Osteoblast (primary cell): Measurements from ENCODE around the gene LENG8. TPM values are rescaled to one million over a fixed set of nuclear protein-coding genes. Genes with fewer than 3 reads are reported as not detected.
A peak's percentile ranks its signal among the peaks of the same experiment; 100 is the strongest.

Source experiments
- DNase-seq: peaks from one replicate; pipeline ENCODE4 v3.0.0; 2011; ENCODE audit warnings: low spot score, mixed read lengths; ENCODE audit not compliant: insufficient read length; ENCODE audit errors: missing footprints
- H2AFZ ChIP-seq: 2 replicates; pipeline ENCODE4 v1.6.0; 2011; ENCODE audit warnings: mild to moderate bottlenecking, low read length
- H3K27ac ChIP-seq: 2 replicates; pipeline ENCODE4 v1.5.1; 2011; ENCODE audit warnings: mild to moderate bottlenecking, low read depth, low read length, moderate library complexity
- H3K27me3 ChIP-seq: 2 replicates; pipeline ENCODE4 v1.6.0; 2012; ENCODE audit warnings: mild to moderate bottlenecking, control low read depth, inconsistent platforms, low read length, moderate library complexity; ENCODE audit not compliant: insufficient read depth
- H3K36me3 ChIP-seq: 2 replicates; pipeline ENCODE4 v1.5.1; 2011; ENCODE audit warnings: mild to moderate bottlenecking, low read length, control low read depth, moderate library complexity; ENCODE audit not compliant: insufficient read depth
- H3K4me1 ChIP-seq: 2 replicates; pipeline ENCODE4 v1.5.1; 2011; ENCODE audit warnings: mild to moderate bottlenecking, low read length, control low read depth, moderate library complexity; ENCODE audit not compliant: insufficient read depth
- H3K4me2 ChIP-seq: 2 replicates; pipeline ENCODE4 v1.6.0; 2011; ENCODE audit warnings: mild to moderate bottlenecking, low read length; ENCODE audit not compliant: insufficient read depth
- H3K4me3 ChIP-seq: fragments of 200-600 bp; sonication (generic); 3 replicates; pipeline ENCODE4 v1.5.1; 2012; ENCODE audit warnings: mild to moderate bottlenecking, low read length, inconsistent platforms; ENCODE audit not compliant: insufficient read depth
- H3K79me2 ChIP-seq: 2 replicates; pipeline ENCODE4 v1.6.0; 2012; ENCODE audit warnings: mild to moderate bottlenecking, low read length, control low read depth, inconsistent platforms; ENCODE audit not compliant: insufficient read depth
- H3K9me3 ChIP-seq: 2 replicates; pipeline ENCODE4 v1.5.1; 2011; ENCODE audit warnings: low read depth, low read length, control low read depth
- H4K20me1 ChIP-seq: 2 replicates; pipeline ENCODE4 v1.6.0; 2012; ENCODE audit warnings: mild to moderate bottlenecking, low read length, control low read depth; ENCODE audit not compliant: insufficient read depth
- total RNA-seq: library from RNA; depleted of rRNA; stranded (reverse); fragments of >200 nt; gene quantifications from 2 replicates; pipeline ENCODE4 v1.2.3, GENCODE V29; 2012
- TF ChIP-seq, protein P1 (sequence below): IDR thresholded peaks from 2 replicates; pipeline ENCODE4 v1.5.1; 2011; ENCODE audit warnings: mild to moderate bottlenecking, low read depth, low read length, moderate library complexity; ENCODE audit errors: extremely low read depth

Gene LENG8
- total RNA-seq, 1 donor: 42.3 TPM

DNA sequence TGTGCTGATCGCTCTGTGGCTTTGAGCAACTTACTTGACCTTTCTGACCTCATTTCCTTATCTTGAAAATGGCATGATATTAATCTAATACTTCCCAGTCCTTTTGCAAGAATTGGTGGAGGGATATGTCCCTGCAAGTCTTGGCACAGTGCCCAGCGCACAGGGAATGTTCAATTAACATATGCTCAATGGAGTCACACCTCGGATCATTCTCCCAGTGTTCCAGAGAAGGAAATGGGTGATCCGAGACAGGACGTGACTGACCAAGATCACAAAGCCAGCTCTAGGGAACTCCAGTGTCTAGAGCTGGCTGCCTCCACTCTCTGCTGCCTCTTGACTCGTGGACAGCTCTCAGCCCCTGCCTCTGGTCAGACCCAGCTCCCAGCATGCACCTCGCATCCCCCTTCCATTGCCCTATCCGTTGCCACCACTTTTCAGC lies 20.5 kb downstream of the LENG8 start:
- H3K4me3 ChIP-seq: no peak overlapping the region
- H3K27ac ChIP-seq: no peak overlapping the region
- peaks cover 10% of the 10 kb centered on the region for H3K4me1 ChIP-seq
- peak; percentile 73 for DNase-seq
- H3K79me2 ChIP-seq: no peaks in the 10 kb centered on the region
- no peaks in the 10 kb centered on the region for H3K36me3 ChIP-seq
- no peak overlapping the region for H2AFZ ChIP-seq
- TF ChIP-seq, protein P1, sequence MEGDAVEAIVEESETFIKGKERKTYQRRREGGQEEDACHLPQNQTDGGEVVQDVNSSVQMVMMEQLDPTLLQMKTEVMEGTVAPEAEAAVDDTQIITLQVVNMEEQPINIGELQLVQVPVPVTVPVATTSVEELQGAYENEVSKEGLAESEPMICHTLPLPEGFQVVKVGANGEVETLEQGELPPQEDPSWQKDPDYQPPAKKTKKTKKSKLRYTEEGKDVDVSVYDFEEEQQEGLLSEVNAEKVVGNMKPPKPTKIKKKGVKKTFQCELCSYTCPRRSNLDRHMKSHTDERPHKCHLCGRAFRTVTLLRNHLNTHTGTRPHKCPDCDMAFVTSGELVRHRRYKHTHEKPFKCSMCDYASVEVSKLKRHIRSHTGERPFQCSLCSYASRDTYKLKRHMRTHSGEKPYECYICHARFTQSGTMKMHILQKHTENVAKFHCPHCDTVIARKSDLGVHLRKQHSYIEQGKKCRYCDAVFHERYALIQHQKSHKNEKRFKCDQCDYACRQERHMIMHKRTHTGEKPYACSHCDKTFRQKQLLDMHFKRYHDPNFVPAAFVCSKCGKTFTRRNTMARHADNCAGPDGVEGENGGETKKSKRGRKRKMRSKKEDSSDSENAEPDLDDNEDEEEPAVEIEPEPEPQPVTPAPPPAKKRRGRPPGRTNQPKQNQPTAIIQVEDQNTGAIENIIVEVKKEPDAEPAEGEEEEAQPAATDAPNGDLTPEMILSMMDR: no peak
- no peak overlapping the region for H3K4me2 ChIP-seq
- no peaks in the 10 kb centered on the region for H4K20me1 ChIP-seq
- no peaks in the 10 kb centered on the region for H3K9me3 ChIP-seq
- H3K27me3 ChIP-seq: peaks cover 6% of the 10 kb centered on the region

DNA sequence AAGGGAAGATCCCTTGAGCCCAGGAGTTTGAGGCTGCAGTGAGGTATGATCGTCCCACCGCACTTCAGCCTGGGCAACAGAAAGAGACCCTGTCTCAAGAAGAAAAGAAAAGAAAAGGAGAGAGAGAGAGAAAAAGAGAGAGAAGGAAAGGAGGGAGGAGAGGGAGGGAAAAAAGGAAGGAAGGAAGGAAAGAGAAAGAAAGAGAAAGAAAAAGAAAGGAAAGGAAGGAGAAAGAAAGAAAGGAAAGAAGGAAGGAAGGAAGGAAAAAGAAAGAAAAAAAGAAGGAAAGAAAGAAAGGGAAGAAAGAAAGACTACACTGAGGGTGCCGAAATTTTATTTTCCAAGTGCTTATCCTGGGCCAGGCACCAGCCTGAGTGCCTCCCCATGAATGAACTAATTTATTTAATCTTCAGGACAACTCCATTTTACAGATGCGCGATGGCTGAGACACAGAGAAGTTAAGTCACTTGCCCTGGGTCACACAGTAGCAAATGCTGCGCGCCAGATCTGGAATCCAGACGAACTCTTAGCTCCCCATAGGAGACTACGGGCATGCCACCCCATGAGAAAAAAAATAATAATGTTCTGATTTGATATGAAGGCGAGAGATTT lies 21.4 kb downstream of the LENG8 start:
- no peak overlapping the region for H3K4me2 ChIP-seq
- H3K4me1 ChIP-seq: peaks cover 7% of the 10 kb centered on the region
- H2AFZ ChIP-seq: no peak overlapping the region
- H3K36me3 ChIP-seq: no peaks in the 10 kb centered on the region
- no peak overlapping the region for H3K4me3 ChIP-seq
- H4K20me1 ChIP-seq: no peaks in the 10 kb centered on the region
- H3K27ac ChIP-seq: no peak overlapping the region
- no peaks in the 10 kb centered on the region for H3K79me2 ChIP-seq
- peaks cover 6% of the 10 kb centered on the region for H3K27me3 ChIP-seq
- TF ChIP-seq, protein P1: no peak
- DNase-seq: peak; percentile 26
- no peaks in the 10 kb centered on the region for H3K9me3 ChIP-seq

DNA sequence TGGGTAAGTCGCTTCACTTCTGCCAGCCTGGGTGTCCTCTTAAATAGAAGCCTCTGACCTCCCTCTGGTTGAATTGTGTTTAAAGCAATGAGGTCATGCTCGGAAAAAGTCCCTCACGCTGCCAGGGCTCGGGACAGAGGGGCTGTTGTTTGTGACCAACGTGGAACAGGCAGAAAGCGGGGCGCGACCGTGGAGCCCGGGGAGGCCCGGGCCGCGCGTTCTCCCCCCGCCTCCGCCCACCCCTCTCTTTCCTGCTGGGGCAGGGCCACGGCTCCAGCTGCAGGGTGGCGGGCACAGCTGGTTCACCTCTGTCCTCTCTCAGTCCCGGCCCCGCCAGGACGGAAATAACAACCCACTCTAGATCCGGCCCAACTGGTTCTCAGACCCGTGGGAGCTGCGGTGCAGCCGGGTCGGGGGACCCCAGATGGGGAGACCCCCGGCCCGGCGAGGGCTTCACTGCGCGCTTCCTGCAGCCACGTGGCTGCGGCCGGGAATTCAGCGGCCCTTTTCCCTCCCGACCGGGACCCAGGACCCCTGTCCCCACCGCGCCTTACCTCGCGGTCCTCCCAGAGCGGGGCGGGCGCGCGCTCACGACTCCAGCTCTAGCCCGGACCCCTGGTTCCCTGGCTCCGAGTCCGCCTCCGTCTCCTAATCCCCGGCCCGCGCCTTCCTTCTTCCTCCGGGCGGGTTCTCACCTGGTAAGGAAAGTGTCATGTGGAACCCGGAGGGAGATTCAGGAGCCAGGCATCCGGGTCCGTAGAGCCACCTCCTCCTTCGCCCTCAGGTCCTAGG lies 22.2 kb downstream of the LENG8 start:
- Histone ChIP-seq H3K4me3 (peak overlapping the region; percentile 65), H3K27ac (no peak overlapping the region), H3K9me3 (no peaks in the 10 kb centered on the region), H3K27me3 (peaks cover 6% of the 10 kb centered on the region), H3K79me2 (no peaks in the 10 kb centered on the region), H2AFZ (peak overlapping the region; percentile 41), H3K4me2 (peak overlapping the region; percentile 71), H3K36me3 (no peaks in the 10 kb centered on the region), H3K4me1 (peaks cover 7% of the 10 kb centered on the region), H4K20me1 (no peaks in the 10 kb centered on the region)
- peak; percentile 81 for DNase-seq
- TF ChIP-seq, protein P1: no peak
